Loucy (cell line): ENCODE measurements around the gene ARPIN.
"Not testable (repeated sequence)": the region's sequence is repeated elsewhere in the genome, so short reads cannot be mapped to it uniquely, and the experiment has no call there.

ENCODE experiments used
- H2AFZ ChIP-seq: fragments of 200-600 bp; sonication (generic); 2 replicates; pipeline ENCODE4 v1.6.0; 2016; ENCODE audit warnings: antibody characterized with exemption, mild to moderate bottlenecking, low read length, moderate library complexity
- H3F3A ChIP-seq: fragments of 200-600 bp; 2 replicates; pipeline ENCODE4 v1.6.0; 2016; ENCODE audit warnings: antibody characterized with exemption, low read depth, mild to moderate bottlenecking
- H3K27me3 ChIP-seq: fragments of 200-600 bp; sonication (generic); 2 replicates; pipeline ENCODE4 v1.6.1; 2014; ENCODE audit warnings: low read length, mild to moderate bottlenecking; ENCODE audit not compliant: insufficient read depth, poor library complexity, severe bottlenecking
- H3K36me3 ChIP-seq: fragments of 200-600 bp; sonication (generic); 2 replicates; pipeline ENCODE4 v1.6.1; 2016; ENCODE audit warnings: low read length; ENCODE audit not compliant: insufficient read depth
- H3K4me1 ChIP-seq: fragments of 200-600 bp; sonication (generic); 2 replicates; pipeline ENCODE4 v1.5.1; 2014; ENCODE audit warnings: low read length, mild to moderate bottlenecking; ENCODE audit not compliant: insufficient read depth, poor library complexity, severe bottlenecking
- H3K4me2 ChIP-seq: fragments of 200-600 bp; sonication (generic); 2 replicates; pipeline ENCODE4 v1.6.0; 2014; ENCODE audit warnings: antibody characterized with exemption, low read length, low read depth, mild to moderate bottlenecking; ENCODE audit not compliant: poor library complexity, severe bottlenecking
- H3K4me3 ChIP-seq: fragments of 200-600 bp; sonication (generic); 2 replicates; pipeline ENCODE4 v1.5.1; 2014; ENCODE audit warnings: low read length, mild to moderate bottlenecking, mixed read lengths; ENCODE audit not compliant: poor library complexity, severe bottlenecking
- H3K79me2 ChIP-seq: fragments of 200-600 bp; sonication (generic); 2 replicates; pipeline ENCODE4 v1.6.1; 2014; ENCODE audit warnings: low read length; ENCODE audit not compliant: insufficient read depth
- H3K9ac ChIP-seq: fragments of 200-600 bp; sonication (generic); 2 replicates; pipeline ENCODE4 v1.6.0; 2014; ENCODE audit warnings: mild to moderate bottlenecking, low read depth, low read length, moderate library complexity; ENCODE audit not compliant: poor library complexity, severe bottlenecking
- H3K9me2 ChIP-seq: fragments of 200-600 bp; sonication (generic); replicated peaks from 2 replicates; pipeline ENCODE4 v1.6.1; 2016; ENCODE audit warnings: low read depth, low read length, mixed read lengths
- H3K9me3 ChIP-seq: fragments of 200-600 bp; sonication (generic); 2 replicates; pipeline ENCODE4 v1.6.1; 2014; ENCODE audit warnings: mild to moderate bottlenecking, antibody characterized with exemption, low read length, low read depth; ENCODE audit not compliant: insufficient read depth
- H4K20me1 ChIP-seq: fragments of 200-600 bp; sonication (generic); 2 replicates; pipeline ENCODE4 v1.6.0; 2014; ENCODE audit warnings: antibody characterized with exemption, low read length, mild to moderate bottlenecking; ENCODE audit not compliant: insufficient read depth, poor library complexity, severe bottlenecking
- EZH2phosphoT487 ChIP-seq: fragments of 200-600 bp; IDR thresholded peaks from 2 replicates; pipeline ENCODE4 v1.6.1; 2018; ENCODE audit warnings: antibody characterized with exemption, mild to moderate bottlenecking, moderate library complexity, borderline replicate concordance
- TF ChIP-seq, protein P1 (sequence below): fragments of 200-600 bp; sonication (generic); conservative IDR thresholded peaks from 2 replicates; pipeline ENCODE4 v1.5.1; 2014; ENCODE audit warnings: mild to moderate bottlenecking, antibody characterized with exemption, low read length

ARPIN gene

DNA sequence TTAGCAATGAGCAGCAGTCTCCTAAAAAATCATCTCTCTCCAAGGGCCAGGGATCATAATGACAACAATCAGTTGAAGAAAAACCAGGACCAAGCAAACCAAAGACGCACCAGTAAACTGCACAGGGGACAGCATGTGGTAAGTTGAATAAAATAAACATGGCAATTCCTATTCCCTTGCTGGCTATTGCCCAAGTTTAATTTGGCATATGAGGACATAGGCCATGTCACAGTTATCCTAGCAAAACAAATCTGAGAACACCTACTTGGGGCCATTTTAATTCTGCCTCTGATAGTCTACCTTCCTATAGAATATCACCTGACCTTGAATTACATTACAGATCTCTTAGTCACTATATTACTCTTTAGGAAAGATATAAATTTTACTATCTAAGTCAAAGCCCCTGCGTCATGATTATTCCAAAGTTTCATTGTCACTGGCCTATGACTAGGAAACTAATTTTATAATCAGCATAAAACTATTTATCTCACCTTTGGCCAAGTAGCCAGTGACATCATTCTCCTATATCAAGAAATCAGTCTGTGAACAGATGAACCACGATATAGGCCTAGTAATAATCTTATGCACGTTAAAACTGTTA is 42.0 kb downstream of the ARPIN start:
- H3K36me3 ChIP-seq: peaks cover 6% of the 10 kb centered on the region; the same call in 1 of the 2 replicates

DNA sequence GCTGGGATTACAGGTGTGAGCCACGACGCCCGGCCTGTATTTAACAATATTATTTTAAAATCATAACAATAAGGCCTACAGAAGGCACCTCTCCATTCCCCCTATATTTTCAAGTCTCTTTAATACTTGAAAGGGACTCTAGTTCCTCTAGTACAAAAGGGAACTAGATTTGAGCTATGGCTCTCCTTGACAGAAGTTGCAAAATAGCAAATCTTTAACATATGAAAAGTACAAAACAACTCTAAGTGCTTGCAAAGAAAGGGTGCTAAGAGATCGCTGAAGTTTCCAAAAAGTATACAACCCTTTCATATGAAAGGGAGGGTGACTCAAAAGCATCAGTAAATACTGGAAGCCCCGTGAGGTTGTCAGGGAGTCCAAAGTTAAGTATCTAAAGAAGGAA is 42.7 kb downstream of the ARPIN start:
- Histone ChIP-seq H3K27me3 (no peaks in the 10 kb centered on the region), H3K9me3 (no peaks in the 10 kb centered on the region), H2AFZ (no peak overlapping the region), H3K79me2 (no peaks in the 10 kb centered on the region), H3K4me3 (no peak overlapping the region), H3K9ac (no peak overlapping the region), H3K4me2 (no peak overlapping the region), H3K9me2 (no peaks in the 10 kb centered on the region), H3K4me1 (no peaks in the 10 kb centered on the region), H3K36me3 (peaks cover 6% of the 10 kb centered on the region; the same call in 1 of the 2 replicates), H4K20me1 (no peaks in the 10 kb centered on the region), H3F3A (no peaks in the 10 kb centered on the region)
- no peak for TF ChIP-seq EZH2phosphoT487
- TF ChIP-seq, protein P1, sequence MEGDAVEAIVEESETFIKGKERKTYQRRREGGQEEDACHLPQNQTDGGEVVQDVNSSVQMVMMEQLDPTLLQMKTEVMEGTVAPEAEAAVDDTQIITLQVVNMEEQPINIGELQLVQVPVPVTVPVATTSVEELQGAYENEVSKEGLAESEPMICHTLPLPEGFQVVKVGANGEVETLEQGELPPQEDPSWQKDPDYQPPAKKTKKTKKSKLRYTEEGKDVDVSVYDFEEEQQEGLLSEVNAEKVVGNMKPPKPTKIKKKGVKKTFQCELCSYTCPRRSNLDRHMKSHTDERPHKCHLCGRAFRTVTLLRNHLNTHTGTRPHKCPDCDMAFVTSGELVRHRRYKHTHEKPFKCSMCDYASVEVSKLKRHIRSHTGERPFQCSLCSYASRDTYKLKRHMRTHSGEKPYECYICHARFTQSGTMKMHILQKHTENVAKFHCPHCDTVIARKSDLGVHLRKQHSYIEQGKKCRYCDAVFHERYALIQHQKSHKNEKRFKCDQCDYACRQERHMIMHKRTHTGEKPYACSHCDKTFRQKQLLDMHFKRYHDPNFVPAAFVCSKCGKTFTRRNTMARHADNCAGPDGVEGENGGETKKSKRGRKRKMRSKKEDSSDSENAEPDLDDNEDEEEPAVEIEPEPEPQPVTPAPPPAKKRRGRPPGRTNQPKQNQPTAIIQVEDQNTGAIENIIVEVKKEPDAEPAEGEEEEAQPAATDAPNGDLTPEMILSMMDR: no peak

More for the DNA sequence above, 42.0 kb downstream of the ARPIN start:
- TF ChIP-seq EZH2phosphoT487: no peak
- TF ChIP-seq, protein P1: no peak
- no peak overlapping the region for H3K9ac ChIP-seq
- H3K4me3 ChIP-seq: no peak overlapping the region
- no peak overlapping the region for H3K4me2 ChIP-seq
- no peaks in the 10 kb centered on the region for H3K4me1 ChIP-seq
- no peaks in the 10 kb centered on the region for H3K9me3 ChIP-seq
- no peak overlapping the region for H2AFZ ChIP-seq
- H3K79me2 ChIP-seq: no peaks in the 10 kb centered on the region
- H3K9me2 ChIP-seq: no peaks in the 10 kb centered on the region
- no peaks in the 10 kb centered on the region for H4K20me1 ChIP-seq
- H3F3A ChIP-seq: no peaks in the 10 kb centered on the region
- no peaks in the 10 kb centered on the region for H3K27me3 ChIP-seq

DNA sequence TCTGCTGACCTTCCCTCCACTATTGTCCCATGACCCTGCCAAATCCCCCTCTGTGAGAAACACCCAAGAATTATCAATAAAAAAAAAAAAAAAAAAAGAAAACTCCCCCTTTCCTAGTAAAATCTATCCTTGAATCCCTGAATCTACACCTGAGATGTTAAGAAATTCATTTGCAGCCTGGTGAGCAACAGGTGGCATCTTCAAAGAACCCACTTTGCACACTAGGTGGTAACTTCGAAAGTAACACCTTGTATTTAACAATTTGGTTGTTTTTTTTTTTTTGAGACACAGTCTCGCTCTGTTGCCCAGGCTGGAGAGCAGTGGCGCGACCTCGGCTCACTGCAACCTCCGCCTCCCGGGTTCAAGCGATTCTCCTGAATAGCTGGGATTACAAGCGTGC is 43.3 kb downstream of the ARPIN start:
- H2AFZ ChIP-seq, H3K36me3 ChIP-seq, H4K20me1 ChIP-seq, H3K9me2 ChIP-seq, H3K79me2 ChIP-seq, H3K9ac ChIP-seq, H3F3A ChIP-seq, H3K27me3 ChIP-seq, H3K4me2 ChIP-seq, H3K4me1 ChIP-seq, H3K4me3 ChIP-seq, H3K9me3 ChIP-seq: not testable (repeated sequence)
